ENCODE results near the gene LRRC1. TPM values are rescaled to one million over a fixed set of nuclear protein-coding genes. Genes with fewer than 3 reads are reported as not detected.

LRRC1 gene
- total and polyA plus RNA-seq, 2 donors (not counting 1 experiment from before 2014, with no cell fraction given), result 3.8 to 12.1 TPM

GRCh38 chr6:53796451-53796780, 1.6 kb downstream of the LRRC1 start:
- Histone ChIP-seq H2AFZ (ENCODE audit: low read length) (no peak overlapping the region), H3K79me2 (ENCODE audit: control insufficient read depth, insufficient read depth, low read length) (peaks cover 11% of the 10 kb centered on the region), H3K27ac (ENCODE audit: insufficient read depth, low read length) (no peak overlapping the region), H3K27me3 (ENCODE audit: control insufficient read depth, insufficient read depth, low read length) (no peaks in the 10 kb centered on the region), H3K9me3 (ENCODE audit: control insufficient read depth, insufficient read depth, low read depth, low read length) (no peaks in the 10 kb centered on the region), H4K20me1 (ENCODE audit: control insufficient read depth, extremely low read depth, insufficient read depth, low read length) (no peaks in the 10 kb centered on the region), H3K4me3 (replicated peaks in 1 of 4; ENCODE audit: control extremely low read depth in 1 of 4, insufficient read depth in 1 of 4, low read depth in 3 of 4, low read length in 4 of 4) (peak overlapping the region; percentile 70 to 97 (median 89)), H3K36me3 (ENCODE audit: control insufficient read depth, insufficient read depth, low read length) (no peaks in the 10 kb centered on the region), H3K9ac (ENCODE audit: insufficient read depth, low read length) (no peak overlapping the region), H3K4me2 (ENCODE audit: extremely low read depth, insufficient read depth, low read length) (peak overlapping the region; percentile 95), H3K4me1 (ENCODE audit: control insufficient read depth, extremely low read depth, insufficient read depth, low read length) (peaks cover 2% of the 10 kb centered on the region)
- no peak for DNase-seq (ENCODE audit: low read depth in 2 of 2)
- TF ChIP-seq CTCF (conservative IDR thresholded peaks at IDR 0.05 in 1 of 2, IDR thresholded peaks at IDR 0.05 in 1 of 2; ENCODE audit: low read depth in 1 of 2, low read length in 2 of 2) (no peak), EZH2 (IDR thresholded peaks at IDR 0.05; ENCODE audit: low read length, missing control alignments) (no peak)

DNA sequence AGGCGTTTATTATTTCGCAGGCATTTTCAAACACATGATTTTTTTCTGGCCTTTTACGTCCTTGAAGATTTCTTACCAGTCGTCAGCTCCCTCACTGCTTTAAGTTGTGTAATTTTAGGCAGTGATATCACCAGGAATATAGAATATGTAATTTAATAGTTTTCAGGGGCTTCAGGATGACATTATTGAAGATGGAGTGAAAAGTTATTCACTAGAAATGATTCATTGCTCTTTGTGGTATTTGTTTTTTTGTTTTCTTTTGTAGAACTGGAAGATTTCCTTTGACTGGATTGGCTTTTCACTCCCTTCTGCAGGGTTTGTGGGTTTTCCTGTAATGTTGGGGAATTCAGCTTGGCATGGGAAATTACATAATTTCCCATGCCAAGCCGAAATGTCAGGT, 2.0 kb downstream of the LRRC1 start:
- Histone ChIP-seq H3K4me2 (ENCODE audit: extremely low read depth, insufficient read depth, low read length) (peak overlapping the region; percentile 95), H2AFZ (ENCODE audit: low read length) (no peak overlapping the region), H3K36me3 (ENCODE audit: control insufficient read depth, insufficient read depth, low read length) (no peaks in the 10 kb centered on the region), H3K4me1 (ENCODE audit: control insufficient read depth, extremely low read depth, insufficient read depth, low read length) (peaks cover 2% of the 10 kb centered on the region), H3K79me2 (ENCODE audit: control insufficient read depth, insufficient read depth, low read length) (peaks cover 11% of the 10 kb centered on the region), H3K9me3 (ENCODE audit: control insufficient read depth, insufficient read depth, low read depth, low read length) (no peaks in the 10 kb centered on the region), H3K27ac (ENCODE audit: insufficient read depth, low read length) (no peak overlapping the region), H3K27me3 (ENCODE audit: control insufficient read depth, insufficient read depth, low read length) (no peaks in the 10 kb centered on the region), H3K4me3 (replicated peaks in 1 of 4; ENCODE audit: control extremely low read depth in 1 of 4, insufficient read depth in 1 of 4, low read depth in 3 of 4, low read length in 4 of 4) (peak overlapping the region in 2 of 4 experiments; percentile 83 to 97), H4K20me1 (ENCODE audit: control insufficient read depth, extremely low read depth, insufficient read depth, low read length) (no peaks in the 10 kb centered on the region), H3K9ac (ENCODE audit: insufficient read depth, low read length) (no peak overlapping the region)
- peak in 1 of 2 donors; percentile 36 for DNase-seq (ENCODE audit: low read depth in 2 of 2)
- no peak for TF ChIP-seq EZH2 (IDR thresholded peaks at IDR 0.05; ENCODE audit: low read length, missing control alignments)
- TF ChIP-seq CTCF (conservative IDR thresholded peaks at IDR 0.05 in 1 of 2, IDR thresholded peaks at IDR 0.05 in 1 of 2; ENCODE audit: low read depth in 1 of 2, low read length in 2 of 2), result no peak

GRCh38 chr6:53797304-53797703, 2.5 kb downstream of the LRRC1 start:
- Histone ChIP-seq H3K4me2 (ENCODE audit: extremely low read depth, insufficient read depth, low read length) (no peak overlapping the region), H3K27me3 (ENCODE audit: control insufficient read depth, insufficient read depth, low read length) (no peaks in the 10 kb centered on the region), H3K4me3 (replicated peaks in 1 of 4; ENCODE audit: control extremely low read depth in 1 of 4, insufficient read depth in 1 of 4, low read depth in 3 of 4, low read length in 4 of 4) (peak overlapping the region in 1 of 4 experiments; percentile 97), H2AFZ (ENCODE audit: low read length) (no peak overlapping the region), H3K79me2 (ENCODE audit: control insufficient read depth, insufficient read depth, low read length) (peaks cover 11% of the 10 kb centered on the region), H3K9me3 (ENCODE audit: control insufficient read depth, insufficient read depth, low read depth, low read length) (no peaks in the 10 kb centered on the region), H4K20me1 (ENCODE audit: control insufficient read depth, extremely low read depth, insufficient read depth, low read length) (no peaks in the 10 kb centered on the region), H3K36me3 (ENCODE audit: control insufficient read depth, insufficient read depth, low read length) (no peaks in the 10 kb centered on the region), H3K9ac (ENCODE audit: insufficient read depth, low read length) (no peak overlapping the region), H3K4me1 (ENCODE audit: control insufficient read depth, extremely low read depth, insufficient read depth, low read length) (peaks cover 2% of the 10 kb centered on the region), H3K27ac (ENCODE audit: insufficient read depth, low read length) (no peak overlapping the region)
- TF ChIP-seq CTCF (conservative IDR thresholded peaks at IDR 0.05 in 1 of 2, IDR thresholded peaks at IDR 0.05 in 1 of 2; ENCODE audit: low read depth in 1 of 2, low read length in 2 of 2) (no peak), EZH2 (IDR thresholded peaks at IDR 0.05; ENCODE audit: low read length, missing control alignments) (no peak)
- DNase-seq (ENCODE audit: low read depth in 2 of 2), result no peak

Measured in fibroblast of lung (primary cell).